ENCODE data around the gene RALGPS2.

The RALGPS2 gene

DNA sequence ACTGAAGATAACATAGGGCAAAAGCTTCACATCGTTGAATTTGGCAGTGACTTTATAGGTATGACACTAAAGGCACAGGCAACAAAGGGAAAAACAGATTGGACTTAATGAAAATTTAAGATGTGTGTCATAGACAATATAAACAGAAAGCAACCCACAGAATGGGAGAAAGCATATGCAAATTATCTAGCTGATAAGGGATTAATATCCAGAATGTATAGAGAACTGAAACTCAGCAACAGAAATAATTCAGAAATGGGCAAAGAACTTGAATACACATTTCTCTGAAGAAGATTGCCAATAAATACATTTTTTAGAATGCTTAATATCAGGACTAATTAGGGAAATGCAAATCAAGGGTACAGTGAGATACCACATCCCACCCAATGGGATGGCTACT is 201.0 kb downstream of the RALGPS2 start:
- no peak for DNase-seq

GRCh38 chr1:178927003-178927402 is 202.0 kb downstream of the RALGPS2 start:
- no peak for DNase-seq

- no peak for DNase-seq
These were observed 203.0 kb downstream of the RALGPS2 start for GRCh38 chr1:178928041-178928440.

- no peak for DNase-seq
These were observed 203.9 kb downstream of the RALGPS2 start for GRCh38 chr1:178928976-178929375.

DNA sequence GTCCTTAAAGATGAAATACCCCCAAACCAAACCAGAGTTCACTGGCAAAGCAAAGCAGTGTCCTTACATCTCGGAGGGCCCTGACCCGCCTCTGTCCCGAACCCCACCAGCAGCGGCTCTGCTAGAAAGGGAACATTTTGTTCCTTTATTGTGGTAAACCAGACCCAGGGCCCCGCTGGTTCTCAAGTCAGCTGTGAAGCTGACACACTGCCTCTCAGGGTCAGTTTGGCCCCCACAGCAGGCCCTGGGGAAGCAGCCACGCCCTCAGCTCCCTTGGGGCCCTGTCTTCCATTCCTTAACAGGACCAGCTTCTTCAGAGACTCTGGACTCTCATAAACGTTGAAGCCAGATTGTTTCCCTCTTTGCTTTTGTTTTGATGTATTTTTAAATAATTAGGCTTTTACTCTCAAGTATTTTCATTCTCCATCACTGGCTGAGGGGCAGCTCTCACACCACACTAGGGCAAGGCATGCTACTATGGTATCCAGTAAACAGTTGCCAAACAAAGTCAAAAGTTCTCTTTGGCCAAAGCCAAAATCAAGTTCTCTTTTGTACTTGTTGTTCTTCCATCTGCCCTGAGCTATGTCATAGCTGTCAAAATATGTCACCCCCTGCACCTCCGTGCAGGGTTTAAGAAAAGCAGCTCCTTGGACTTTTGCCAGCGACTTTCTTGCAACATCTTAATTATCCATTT is 207.0 kb downstream of the RALGPS2 start:
- no peak for DNase-seq

GRCh38 chr1:178932552-178932906 is 207.5 kb downstream of the RALGPS2 start:
- DNase-seq = no peak

DNA sequence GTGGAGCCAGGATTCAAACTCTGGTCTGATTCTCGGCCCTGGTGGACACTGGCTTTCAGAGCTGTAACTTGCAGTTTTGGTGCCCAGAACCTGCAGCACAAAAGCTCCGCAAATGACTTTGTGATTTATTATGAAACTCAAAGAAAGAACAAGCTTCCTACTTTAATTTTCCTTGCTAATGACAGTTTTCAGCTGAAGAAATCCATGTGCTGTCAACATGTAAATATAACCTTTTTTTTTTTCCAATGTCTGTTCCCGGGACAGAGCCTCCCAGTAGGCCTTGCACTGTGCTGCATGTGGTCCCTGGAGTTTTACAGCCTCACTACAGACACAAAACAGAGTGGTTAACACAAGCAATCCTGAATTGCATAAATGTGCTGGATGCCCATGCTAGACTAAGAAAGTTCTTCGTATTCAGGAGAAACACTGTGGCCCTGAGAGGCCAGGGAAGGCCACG is 208.1 kb downstream of the RALGPS2 start:
- DNase-seq = no peak

DNA sequence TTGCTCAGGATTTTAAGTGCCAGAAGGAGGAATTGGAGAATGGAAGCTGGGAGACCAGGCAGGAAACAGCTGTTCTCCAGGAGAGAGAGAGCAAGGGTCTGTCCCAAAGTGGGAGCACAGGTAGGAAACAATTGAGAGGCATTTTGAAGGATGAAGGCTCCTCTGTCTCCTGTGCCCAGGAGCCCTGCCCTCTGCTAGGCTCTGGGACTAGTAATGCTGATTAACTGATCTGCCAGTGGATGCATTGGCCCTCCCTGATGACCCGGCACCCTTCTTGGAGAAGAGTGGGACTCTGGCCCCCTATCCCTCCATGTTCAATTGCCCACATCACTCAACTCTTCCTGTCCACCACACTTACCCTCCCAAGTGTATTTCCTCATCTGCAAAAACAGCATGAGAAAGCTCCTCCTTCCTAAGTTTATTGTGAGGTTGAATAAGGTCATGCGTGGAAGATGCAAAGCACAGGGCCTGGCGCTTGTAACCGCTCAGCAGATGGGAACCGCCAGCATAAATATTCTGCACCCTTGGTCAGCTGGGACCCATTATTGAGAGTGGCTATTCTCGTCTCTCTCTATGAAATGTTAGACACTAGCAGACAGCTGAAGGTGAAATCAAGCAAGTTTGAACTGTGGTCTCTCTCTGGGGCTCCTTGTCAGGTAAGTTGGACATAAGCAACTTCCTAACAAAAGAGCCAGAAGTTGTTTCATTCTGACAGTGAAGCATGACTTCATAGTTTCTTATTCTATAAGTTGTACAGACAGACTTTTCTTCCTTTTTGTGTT is 208.9 kb downstream of the RALGPS2 start:
- no peak for DNase-seq

- DNase-seq = no peak
These were observed 209.5 kb downstream of the RALGPS2 start for GRCh38 chr1:178934546-178934945.

DNA sequence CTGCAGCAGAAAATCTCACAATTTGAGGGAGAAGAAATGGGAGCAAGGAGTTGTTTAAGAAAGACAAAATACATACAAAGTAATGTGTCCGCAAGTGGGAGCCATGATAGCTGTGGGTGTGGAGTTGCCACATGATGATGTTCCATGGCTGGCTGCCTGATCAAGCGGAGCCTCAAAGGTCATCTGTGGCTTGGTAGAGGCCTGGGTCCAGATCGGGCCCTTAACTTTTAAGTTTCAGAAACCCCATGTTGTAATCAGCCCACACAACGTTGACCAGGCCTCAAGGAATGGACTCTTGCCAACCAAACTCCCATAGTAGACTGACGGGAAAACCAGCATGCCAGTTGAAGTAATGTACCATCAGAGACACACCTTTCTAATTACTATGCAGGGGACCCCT is 210.6 kb downstream of the RALGPS2 start:
- no peak for DNase-seq

DNA sequence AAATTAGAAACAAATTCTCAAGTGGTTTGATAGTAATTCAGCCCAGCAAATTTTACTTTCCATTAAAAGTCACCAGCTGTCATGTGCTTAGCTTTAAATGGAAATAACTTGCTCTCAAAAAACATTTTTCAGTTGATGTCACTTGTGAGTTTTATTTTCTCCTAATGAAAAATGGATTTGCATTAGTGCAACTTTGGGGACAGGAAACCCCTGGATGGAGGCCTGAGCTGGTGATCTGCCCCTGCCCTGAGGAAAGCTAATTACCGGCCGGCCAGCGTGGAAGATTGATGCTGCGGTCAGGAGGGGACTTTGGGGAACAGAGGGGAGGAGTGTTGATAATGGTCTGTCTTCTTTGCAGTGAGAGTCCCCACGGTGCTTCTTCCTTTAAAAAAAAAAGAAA is 212.7 kb downstream of the RALGPS2 start:
- DNase-seq = no peak

DNA sequence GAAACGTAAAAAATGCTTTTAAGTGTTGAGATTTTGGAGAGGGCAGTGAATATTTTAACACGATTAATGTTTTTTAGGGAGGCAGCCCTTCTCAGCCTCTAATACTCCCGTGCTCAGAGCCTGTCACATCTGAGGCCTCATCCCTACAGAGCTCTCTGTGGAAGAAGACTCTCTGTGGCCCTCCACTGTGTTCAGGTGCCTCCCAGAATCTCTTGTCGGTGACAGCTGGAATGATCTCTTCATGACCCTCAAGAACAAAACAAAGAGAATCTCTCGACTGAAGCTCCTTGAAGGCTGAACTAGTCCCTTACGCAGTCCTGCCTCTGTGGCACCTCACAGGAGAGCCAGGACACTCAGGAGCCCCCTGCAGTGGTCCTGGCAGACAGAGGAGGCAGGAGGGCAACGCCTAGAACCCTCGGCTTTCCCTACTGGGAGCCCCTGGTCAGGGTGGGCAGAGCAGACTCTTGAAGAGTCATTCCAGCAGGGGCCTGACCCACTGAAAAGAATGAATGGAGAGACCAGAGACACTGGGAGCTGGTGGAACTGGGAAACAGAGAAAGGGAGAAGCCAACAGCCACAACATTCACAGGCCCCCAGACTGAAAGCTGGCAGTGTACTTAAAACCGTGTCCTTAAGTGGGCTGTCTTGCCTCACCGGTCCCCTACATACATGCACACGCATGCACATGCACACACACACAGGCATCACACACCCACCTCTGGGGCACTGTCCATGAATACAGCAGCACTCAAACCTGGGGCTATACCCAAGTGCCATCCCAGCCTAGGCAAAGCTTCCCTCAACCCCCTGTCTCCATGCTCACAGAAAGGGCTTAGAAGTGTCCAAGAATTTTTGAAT is 213.3 kb downstream of the RALGPS2 start:
- no peak for DNase-seq

DNA sequence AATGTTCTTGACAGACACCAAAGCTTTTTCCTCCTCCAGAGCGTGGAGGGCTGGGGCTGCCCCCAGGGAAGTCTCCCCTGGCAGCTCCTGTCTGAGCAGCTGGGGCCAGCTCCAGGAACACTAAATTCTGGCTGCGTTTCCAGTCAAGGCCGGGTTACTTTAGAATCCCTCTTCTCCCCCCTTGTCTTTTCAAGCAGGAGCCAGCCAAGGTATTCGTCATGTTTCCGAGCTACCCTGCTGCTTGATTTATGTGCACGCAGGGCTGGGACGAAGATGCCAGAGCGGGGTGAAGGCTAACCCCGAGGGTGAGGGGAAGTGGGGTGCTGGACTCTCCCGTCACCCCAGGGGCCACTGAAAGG is 213.9 kb downstream of the RALGPS2 start:
- DNase-seq = no peak

GRCh38 chr1:178939338-178940067 is 214.5 kb downstream of the RALGPS2 start:
- no peak for DNase-seq

GRCh38 chr1:178940068-178940765 is 215.2 kb downstream of the RALGPS2 start:
- no peak for DNase-seq

DNA sequence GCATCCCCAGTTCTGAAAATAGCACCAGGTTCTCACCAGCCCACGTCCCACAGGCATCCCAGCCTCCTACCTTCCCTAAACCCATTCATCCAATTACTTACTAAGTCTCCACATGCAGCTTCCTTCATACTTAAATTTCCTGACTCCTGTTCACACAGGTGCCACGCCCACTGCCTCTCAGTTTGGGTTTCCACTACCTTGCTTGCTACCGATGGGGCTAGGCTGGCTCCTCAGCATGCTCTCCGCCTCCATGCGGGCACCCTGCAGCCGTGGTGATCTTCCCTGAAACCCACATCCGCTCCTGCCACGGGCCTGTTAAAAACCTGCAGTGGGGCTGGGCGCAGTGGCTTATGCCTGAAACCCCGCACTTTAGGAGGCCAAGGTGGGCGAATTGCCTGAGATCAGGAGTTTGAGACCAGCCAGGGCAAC is 216.2 kb downstream of the RALGPS2 start:
- no peak for DNase-seq

DNA sequence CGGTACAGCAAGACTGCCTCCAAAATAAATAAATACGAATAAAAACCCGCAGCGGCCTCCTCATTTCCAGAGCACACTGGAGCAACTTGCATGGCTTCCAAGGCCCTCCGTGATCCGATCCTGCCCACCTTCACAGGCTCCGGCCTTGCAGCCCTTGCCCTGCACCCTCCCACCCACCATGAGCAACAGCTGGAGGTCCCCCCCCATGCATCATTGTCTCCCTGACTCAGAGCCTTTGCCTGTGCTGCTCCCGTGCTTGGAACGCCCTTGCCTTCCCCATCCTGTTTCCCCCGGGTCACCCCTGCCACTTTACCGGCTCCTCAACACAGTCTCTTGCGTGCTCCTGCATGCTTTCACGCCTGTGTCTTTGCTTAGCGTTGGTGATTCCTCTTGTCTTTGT is 216.8 kb downstream of the RALGPS2 start:
- no peak for DNase-seq

- no peak for DNase-seq
These were observed 217.5 kb downstream of the RALGPS2 start for GRCh38 chr1:178942285-178943198.

DNA sequence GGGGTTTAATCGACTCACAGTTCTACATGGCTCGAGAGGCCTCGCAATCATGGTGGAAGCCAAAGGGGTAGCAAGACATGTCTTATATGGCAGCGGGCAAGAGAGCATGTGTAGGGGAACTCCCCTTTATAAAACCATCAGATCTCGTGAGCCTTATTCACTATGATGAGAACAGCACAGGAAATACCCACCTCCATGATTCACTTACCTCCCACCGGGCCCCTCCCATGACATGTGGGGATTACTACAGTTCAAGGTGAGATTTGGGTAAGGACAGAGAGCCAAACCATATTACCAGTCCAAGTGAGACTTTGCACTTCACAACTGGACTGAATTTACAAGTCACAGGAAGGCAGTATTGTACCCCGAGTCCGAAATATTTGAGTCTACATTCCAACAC is 219.7 kb downstream of the RALGPS2 start:
- DNase-seq = no peak

DNA sequence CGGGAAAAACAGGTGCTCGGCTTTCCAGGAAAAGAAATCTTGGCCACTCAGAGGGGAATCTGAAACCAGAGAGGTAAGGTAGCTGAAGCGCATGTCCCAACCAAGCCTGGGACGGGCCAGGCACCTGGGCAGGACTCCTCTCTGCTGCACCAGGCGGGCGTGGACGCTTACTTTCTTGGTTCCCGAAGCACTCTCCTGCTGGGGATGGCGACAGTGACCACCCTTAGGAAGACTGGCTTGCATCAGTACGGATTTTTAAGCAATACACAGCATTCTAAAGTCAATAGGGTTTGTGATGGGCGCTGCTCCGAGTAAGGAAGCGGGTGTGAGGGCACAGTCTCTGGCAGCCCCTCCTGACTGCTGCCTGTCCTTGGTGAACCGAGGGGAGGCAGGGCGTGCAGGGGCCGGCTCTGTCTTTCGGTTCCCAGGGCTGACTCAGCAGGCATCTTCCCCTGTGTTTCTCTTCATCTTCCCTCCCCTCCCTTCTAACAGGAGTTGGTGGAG is 220.8 kb downstream of the RALGPS2 start:
- DNase-seq = no peak

- DNase-seq = no peak
These were observed 221.4 kb downstream of the RALGPS2 start for GRCh38 chr1:178946416-178946815.
